OCI-LY3 (cell line): ENCODE results near the gene PELI3.

Source experiments
- EZH2phosphoT487 ChIP-seq: fragments of 200-600 bp; shearing (Covaris generic); IDR thresholded peaks from 2 replicates; pipeline ENCODE4 v1.6.1; 2018; ENCODE audit warnings: antibody characterized with exemption, mixed run types, low read depth
- TF ChIP-seq, protein P1 (sequence below): fragments of 200-600, 300-600 bp; sonication (generic); IDR thresholded peaks from 2 replicates; pipeline ENCODE4 v1.5.1; 2014; ENCODE audit warnings: antibody characterized with exemption, low read length, low read depth

DNA sequence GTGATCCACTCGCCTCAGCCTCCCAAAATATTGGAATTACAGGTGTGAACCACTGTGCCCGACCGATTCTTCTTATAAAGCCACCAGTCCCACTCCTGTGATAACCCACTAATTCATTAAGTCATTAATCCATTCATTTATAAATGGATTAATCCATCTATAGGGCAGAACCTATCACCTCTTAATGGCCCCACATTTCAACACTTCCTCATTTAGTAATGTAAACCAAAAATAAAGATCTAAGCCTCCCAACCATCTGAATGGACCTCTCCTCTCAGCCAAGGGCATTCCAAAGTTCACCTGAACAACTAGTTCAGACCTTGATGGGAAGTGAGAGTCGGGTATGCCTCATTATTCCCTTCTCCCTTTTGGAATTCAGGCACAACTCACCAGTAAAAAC, 18.2 kb upstream of the PELI3 start:
- TF ChIP-seq, protein P1, sequence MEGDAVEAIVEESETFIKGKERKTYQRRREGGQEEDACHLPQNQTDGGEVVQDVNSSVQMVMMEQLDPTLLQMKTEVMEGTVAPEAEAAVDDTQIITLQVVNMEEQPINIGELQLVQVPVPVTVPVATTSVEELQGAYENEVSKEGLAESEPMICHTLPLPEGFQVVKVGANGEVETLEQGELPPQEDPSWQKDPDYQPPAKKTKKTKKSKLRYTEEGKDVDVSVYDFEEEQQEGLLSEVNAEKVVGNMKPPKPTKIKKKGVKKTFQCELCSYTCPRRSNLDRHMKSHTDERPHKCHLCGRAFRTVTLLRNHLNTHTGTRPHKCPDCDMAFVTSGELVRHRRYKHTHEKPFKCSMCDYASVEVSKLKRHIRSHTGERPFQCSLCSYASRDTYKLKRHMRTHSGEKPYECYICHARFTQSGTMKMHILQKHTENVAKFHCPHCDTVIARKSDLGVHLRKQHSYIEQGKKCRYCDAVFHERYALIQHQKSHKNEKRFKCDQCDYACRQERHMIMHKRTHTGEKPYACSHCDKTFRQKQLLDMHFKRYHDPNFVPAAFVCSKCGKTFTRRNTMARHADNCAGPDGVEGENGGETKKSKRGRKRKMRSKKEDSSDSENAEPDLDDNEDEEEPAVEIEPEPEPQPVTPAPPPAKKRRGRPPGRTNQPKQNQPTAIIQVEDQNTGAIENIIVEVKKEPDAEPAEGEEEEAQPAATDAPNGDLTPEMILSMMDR, result no peak
- no peak for TF ChIP-seq EZH2phosphoT487
